GM15510 (cell line): Measurements from ENCODE around the gene SNAPIN.

Source experiments
- POLR2A ChIP-seq: IDR thresholded peaks from 3 replicates; pipeline ENCODE4 v1.6.1; 2011; ENCODE audit warnings: borderline replicate concordance; ENCODE audit not compliant: insufficient read length; ENCODE audit errors: extremely low read depth

The SNAPIN gene

GRCh38 chr1:153658400-153659174 lies at the start of gene SNAPIN:
Gene SNAPIN, plus strand, starts transcription at chr1:153658703. Its CDS starts 41 bp downstream, at chr1:153658744.
- TF ChIP-seq POLR2A = peak; percentile 92

GRCh38 chr1:153608742-153609584 lies 49.5 kb upstream of the SNAPIN start:
- TF ChIP-seq POLR2A = no peak

- TF ChIP-seq POLR2A = no peak
Observed at GRCh38 chr1:153609585-153609907, 49.0 kb upstream of the SNAPIN start.

GRCh38 chr1:153610334-153610733 lies 48.2 kb upstream of the SNAPIN start:
- no peak for TF ChIP-seq POLR2A

GRCh38 chr1:153610811-153611301 lies 47.6 kb upstream of the SNAPIN start:
- no peak for TF ChIP-seq POLR2A

- no peak for TF ChIP-seq POLR2A
Observed at GRCh38 chr1:153611356-153611755, 47.1 kb upstream of the SNAPIN start.

GRCh38 chr1:153612111-153612754 lies 46.3 kb upstream of the SNAPIN start:
- no peak for TF ChIP-seq POLR2A

GRCh38 chr1:153612755-153613331 lies 45.7 kb upstream of the SNAPIN start, which contains the start of gene S100A16:
Gene S100A16, minus strand, starts transcription at chr1:153613137. Its CDS starts 4,986 bp downstream, at chr1:153608151.
- TF ChIP-seq POLR2A = no peak

- TF ChIP-seq POLR2A = no peak
Observed at GRCh38 chr1:153613406-153613805, 45.1 kb upstream of the SNAPIN start.

- TF ChIP-seq POLR2A = no peak
Observed at GRCh38 chr1:153614189-153614900, 44.2 kb upstream of the SNAPIN start.

- no peak for TF ChIP-seq POLR2A
Observed at GRCh38 chr1:153614906-153615305, 43.6 kb upstream of the SNAPIN start.

- no peak for TF ChIP-seq POLR2A
Observed at GRCh38 chr1:153615406-153615805, 43.1 kb upstream of the SNAPIN start.

- no peak for TF ChIP-seq POLR2A
Observed at GRCh38 chr1:153616144-153616916, 42.2 kb upstream of the SNAPIN start, which contains the start of gene S100A14. Gene S100A14, minus strand, starts transcription at chr1:153616325. Its CDS starts 467 bp downstream, at chr1:153615858.
